ENCODE data around the gene C10orf143. TPM values are rescaled to one million over a fixed set of nuclear protein-coding genes. Genes with fewer than 3 reads are reported as not detected.

Gene C10orf143
- total and polyA plus RNA-seq, 2 experiments from 2014 or later = 0.21 to 3.7 TPM

DNA sequence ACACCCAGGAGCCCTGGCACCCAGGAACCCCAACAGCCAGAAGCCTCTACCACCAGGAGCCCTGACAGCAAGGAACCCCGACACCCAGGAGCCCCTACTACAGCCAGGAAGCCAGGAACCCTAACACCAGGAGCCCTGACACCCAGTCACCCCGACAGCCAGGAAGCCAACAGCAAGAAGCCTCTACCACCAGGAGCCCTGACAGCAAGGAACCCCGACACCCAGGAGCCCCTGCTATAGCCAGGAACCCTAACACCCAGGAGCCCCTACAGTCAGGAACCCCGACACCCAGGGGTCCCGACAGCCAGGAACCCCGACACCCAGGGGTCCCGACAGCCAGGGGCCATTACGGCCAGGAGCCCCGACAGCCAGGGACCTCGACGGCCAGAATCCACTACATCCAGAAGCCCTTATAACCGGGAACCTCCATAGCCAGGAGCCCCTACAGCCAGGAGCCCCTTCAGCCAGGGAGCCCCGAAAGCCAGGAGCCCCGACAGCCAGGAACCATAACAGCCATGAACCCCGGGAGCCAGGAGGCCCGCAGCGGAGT lies 25.1 kb upstream of the C10orf143 start:
- peak overlapping the region; percentile 90 for H2AFZ ChIP-seq
- DNase-seq (ENCODE audit: low spot score) = no peak

More for the DNA sequence above, 25.1 kb upstream of the C10orf143 start:
- Histone ChIP-seq H3K4me3 (peak overlapping the region; percentile 85), H3K27ac (ENCODE audit: low read depth) (no peak overlapping the region), H3K36me3 (ENCODE audit: insufficient read depth) (no peaks in the 10 kb centered on the region; the same call in 1 of the 2 replicates), H3F3A (replicated peaks; ENCODE audit: low read depth) (no peaks in the 10 kb centered on the region), H3K27me3 (ENCODE audit: insufficient read depth) (no peaks in the 10 kb centered on the region), H3K9me2 (ENCODE audit: insufficient read depth) (no peaks in the 10 kb centered on the region), H3K79me2 (replicated peaks; ENCODE audit: insufficient read depth) (peaks cover 45% of the 10 kb centered on the region), H3K4me1 (ENCODE audit: insufficient read depth) (peaks cover 13% of the 10 kb centered on the region; the same call in 1 of the 2 replicates), H4K20me1 (replicated peaks; ENCODE audit: insufficient read depth) (peaks cover 35% of the 10 kb centered on the region), H3K4me2 (peak overlapping the region; percentile 97)
- Mint-ChIP-seq H3K27me3 (ENCODE audit: insufficient read depth, low read depth, poor library complexity) (peaks cover 6% of the 10 kb centered on the region), H3K4me1 (peaks cover 18% of the 10 kb centered on the region), H3K4me3 (peak overlapping the region; percentile 81), H3K27ac (no peak overlapping the region), H3K9me3 (no peaks in the 10 kb centered on the region), H3K36me3 (ENCODE audit: low read depth) (peaks cover 13% of the 10 kb centered on the region)
- ATAC-seq = no peak
- TF ChIP-seq EZH2phosphoT487 (IDR thresholded peaks at IDR 0.05; ENCODE audit: unreplicated experiment) = no peak
- TF ChIP-seq, protein P1, sequence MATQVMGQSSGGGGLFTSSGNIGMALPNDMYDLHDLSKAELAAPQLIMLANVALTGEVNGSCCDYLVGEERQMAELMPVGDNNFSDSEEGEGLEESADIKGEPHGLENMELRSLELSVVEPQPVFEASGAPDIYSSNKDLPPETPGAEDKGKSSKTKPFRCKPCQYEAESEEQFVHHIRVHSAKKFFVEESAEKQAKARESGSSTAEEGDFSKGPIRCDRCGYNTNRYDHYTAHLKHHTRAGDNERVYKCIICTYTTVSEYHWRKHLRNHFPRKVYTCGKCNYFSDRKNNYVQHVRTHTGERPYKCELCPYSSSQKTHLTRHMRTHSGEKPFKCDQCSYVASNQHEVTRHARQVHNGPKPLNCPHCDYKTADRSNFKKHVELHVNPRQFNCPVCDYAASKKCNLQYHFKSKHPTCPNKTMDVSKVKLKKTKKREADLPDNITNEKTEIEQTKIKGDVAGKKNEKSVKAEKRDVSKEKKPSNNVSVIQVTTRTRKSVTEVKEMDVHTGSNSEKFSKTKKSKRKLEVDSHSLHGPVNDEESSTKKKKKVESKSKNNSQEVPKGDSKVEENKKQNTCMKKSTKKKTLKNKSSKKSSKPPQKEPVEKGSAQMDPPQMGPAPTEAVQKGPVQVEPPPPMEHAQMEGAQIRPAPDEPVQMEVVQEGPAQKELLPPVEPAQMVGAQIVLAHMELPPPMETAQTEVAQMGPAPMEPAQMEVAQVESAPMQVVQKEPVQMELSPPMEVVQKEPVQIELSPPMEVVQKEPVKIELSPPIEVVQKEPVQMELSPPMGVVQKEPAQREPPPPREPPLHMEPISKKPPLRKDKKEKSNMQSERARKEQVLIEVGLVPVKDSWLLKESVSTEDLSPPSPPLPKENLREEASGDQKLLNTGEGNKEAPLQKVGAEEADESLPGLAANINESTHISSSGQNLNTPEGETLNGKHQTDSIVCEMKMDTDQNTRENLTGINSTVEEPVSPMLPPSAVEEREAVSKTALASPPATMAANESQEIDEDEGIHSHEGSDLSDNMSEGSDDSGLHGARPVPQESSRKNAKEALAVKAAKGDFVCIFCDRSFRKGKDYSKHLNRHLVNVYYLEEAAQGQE (IDR thresholded peaks at IDR 0.05; ENCODE audit: unreplicated experiment) = no peak
- TF ChIP-seq JUNB (IDR thresholded peaks at IDR 0.05; ENCODE audit: unreplicated experiment) = no peak
- TF ChIP-seq, protein P2, sequence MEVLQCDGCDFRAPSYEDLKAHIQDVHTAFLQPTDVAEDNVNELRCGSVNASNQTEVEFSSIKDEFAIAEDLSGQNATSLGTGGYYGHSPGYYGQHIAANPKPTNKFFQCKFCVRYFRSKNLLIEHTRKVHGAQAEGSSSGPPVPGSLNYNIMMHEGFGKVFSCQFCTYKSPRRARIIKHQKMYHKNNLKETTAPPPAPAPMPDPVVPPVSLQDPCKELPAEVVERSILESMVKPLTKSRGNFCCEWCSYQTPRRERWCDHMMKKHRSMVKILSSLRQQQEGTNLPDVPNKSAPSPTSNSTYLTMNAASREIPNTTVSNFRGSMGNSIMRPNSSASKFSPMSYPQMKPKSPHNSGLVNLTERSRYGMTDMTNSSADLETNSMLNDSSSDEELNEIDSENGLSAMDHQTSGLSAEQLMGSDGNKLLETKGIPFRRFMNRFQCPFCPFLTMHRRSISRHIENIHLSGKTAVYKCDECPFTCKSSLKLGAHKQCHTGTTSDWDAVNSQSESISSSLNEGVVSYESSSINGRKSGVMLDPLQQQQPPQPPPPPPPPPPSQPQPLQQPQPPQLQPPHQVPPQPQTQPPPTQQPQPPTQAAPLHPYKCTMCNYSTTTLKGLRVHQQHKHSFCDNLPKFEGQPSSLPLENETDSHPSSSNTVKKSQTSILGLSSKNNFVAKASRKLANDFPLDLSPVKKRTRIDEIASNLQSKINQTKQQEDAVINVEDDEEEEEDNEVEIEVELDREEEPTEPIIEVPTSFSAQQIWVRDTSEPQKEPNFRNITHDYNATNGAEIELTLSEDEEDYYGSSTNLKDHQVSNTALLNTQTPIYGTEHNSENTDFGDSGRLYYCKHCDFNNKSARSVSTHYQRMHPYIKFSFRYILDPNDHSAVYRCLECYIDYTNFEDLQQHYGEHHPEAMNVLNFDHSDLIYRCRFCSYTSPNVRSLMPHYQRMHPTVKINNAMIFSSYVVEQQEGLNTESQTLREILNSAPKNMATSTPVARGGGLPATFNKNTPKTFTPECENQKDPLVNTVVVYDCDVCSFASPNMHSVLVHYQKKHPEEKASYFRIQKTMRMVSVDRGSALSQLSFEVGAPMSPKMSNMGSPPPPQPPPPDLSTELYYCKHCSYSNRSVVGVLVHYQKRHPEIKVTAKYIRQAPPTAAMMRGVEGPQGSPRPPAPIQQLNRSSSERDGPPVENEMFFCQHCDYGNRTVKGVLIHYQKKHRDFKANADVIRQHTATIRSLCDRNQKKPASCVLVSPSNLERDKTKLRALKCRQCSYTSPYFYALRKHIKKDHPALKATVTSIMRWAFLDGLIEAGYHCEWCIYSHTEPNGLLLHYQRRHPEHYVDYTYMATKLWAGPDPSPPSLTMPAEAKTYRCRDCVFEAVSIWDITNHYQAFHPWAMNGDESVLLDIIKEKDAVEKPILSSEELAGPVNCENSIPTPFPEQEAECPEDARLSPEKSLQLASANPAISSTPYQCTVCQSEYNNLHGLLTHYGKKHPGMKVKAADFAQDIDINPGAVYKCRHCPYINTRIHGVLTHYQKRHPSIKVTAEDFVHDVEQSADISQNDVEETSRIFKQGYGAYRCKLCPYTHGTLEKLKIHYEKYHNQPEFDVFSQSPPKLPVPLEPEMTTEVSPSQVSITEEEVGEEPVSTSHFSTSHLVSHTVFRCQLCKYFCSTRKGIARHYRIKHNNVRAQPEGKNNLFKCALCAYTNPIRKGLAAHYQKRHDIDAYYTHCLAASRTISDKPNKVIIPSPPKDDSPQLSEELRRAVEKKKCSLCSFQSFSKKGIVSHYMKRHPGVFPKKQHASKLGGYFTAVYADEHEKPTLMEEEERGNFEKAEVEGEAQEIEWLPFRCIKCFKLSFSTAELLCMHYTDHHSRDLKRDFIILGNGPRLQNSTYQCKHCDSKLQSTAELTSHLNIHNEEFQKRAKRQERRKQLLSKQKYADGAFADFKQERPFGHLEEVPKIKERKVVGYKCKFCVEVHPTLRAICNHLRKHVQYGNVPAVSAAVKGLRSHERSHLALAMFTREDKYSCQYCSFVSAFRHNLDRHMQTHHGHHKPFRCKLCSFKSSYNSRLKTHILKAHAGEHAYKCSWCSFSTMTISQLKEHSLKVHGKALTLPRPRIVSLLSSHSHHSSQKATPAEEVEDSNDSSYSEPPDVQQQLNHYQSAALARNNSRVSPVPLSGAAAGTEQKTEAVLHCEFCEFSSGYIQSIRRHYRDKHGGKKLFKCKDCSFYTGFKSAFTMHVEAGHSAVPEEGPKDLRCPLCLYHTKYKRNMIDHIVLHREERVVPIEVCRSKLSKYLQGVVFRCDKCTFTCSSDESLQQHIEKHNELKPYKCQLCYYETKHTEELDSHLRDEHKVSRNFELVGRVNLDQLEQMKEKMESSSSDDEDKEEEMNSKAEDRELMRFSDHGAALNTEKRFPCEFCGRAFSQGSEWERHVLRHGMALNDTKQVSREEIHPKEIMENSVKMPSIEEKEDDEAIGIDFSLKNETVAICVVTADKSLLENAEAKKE (CRISPR knock-in tag; IDR thresholded peaks at IDR 0.05) = no peak
- TF ChIP-seq CREB1 (CRISPR knock-in tag; IDR thresholded peaks at IDR 0.05; ENCODE audit: low read depth) = no peak
- no peak for TF ChIP-seq NANOG (IDR thresholded peaks at IDR 0.05; ENCODE audit: borderline replicate concordance)
- TF ChIP-seq, protein P3, sequence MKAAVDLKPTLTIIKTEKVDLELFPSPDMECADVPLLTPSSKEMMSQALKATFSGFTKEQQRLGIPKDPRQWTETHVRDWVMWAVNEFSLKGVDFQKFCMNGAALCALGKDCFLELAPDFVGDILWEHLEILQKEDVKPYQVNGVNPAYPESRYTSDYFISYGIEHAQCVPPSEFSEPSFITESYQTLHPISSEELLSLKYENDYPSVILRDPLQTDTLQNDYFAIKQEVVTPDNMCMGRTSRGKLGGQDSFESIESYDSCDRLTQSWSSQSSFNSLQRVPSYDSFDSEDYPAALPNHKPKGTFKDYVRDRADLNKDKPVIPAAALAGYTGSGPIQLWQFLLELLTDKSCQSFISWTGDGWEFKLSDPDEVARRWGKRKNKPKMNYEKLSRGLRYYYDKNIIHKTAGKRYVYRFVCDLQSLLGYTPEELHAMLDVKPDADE (IDR thresholded peaks at IDR 0.05) = no peak

Data from GM23338 (cell line).